T-helper 2 cell (primary cell): ENCODE measurements around the gene HIP1R.

Experiments used
- DNase-seq, 5 experiments: peaks; one replicate each; pipeline versions ENCODE4 v3.0.0 to v3.0.0-alpha.2; 2012 to 2022

Gene HIP1R

DNA sequence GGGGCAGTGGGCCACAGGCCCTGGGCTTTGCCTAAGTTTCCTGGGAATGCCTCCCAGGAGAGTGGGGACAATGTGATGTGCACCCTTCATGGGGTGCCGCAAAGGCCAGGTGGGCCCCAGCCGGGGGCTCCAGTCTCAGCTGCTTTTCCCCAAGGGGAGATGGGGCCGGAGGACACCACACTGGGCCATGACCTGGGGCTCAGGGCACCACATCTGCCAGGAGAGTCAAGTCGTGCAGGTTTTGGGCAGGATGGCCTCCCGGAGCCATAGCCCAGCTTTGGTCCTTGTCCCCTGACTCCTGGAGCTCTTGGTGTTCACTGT lies 12.2 kb downstream of the HIP1R start:
- DNase-seq = no peak

DNA sequence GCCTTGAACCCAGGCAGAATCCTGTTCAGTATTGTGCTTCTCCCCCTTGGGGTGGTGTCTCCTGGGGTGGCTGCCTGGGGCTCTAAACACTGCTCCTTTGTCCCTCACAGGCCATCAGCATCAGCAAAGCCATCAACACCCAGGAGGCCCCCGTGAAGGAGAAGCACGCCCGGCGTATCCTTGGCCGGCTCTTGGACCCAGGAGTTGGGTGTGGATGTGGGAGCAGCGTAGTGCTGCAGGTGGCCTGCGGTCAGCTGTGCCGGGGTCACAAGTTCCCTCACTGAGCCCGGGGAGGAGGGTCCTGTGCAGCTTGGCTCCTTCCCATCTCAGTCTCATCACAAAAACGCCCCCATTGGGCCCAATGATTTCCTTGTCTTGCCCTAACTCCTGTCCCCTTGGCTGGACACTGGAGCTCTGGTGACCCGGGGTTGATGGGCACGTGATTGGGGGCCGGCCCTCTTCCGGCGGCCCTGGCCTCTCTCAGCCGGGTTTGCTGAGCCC lies 12.7 kb downstream of the HIP1R start:
- no peak for DNase-seq

DNA sequence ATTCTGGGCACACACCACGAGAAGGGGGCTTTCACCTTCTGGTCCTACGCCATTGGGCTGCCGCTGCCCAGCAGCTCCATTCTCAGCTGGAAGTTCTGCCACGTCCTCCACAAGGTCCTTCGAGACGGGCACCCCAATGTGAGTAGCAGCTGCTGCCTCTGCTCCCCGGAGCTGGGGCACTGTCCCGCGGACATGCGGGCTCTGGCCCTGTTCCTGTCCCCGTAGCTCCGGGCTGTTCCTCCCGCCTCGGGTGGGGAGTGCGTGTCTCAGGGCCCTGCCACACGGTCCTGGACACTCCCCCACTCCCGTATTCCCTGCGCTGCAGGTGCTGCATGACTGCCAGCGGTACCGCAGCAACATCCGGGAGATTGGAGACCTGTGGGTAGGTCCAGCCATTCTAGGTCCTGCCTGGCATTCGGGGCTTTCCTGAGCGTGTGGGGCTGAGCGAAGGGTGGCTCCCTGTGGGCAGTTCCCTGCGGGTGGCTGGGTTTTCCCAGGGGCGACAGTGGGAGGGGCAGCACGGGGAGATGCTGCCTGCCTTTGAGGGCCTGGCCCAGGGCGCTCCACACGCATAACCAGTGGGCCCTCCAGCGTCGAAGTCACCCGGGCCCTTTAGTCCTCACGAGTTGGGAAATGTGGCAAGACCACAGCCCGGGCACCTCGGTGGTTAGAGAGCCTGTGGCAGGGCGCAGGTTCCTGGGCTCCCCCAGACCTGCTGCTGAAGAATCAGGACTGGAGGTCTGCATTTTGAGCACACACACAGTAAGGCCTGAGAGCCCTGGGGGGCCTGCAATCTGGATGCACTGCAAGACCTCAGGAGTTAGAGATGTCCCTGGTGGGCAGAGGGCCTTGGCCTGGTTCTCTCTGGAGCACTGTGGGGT lies 13.5 kb downstream of the HIP1R start:
- DNase-seq = no peak

DNA sequence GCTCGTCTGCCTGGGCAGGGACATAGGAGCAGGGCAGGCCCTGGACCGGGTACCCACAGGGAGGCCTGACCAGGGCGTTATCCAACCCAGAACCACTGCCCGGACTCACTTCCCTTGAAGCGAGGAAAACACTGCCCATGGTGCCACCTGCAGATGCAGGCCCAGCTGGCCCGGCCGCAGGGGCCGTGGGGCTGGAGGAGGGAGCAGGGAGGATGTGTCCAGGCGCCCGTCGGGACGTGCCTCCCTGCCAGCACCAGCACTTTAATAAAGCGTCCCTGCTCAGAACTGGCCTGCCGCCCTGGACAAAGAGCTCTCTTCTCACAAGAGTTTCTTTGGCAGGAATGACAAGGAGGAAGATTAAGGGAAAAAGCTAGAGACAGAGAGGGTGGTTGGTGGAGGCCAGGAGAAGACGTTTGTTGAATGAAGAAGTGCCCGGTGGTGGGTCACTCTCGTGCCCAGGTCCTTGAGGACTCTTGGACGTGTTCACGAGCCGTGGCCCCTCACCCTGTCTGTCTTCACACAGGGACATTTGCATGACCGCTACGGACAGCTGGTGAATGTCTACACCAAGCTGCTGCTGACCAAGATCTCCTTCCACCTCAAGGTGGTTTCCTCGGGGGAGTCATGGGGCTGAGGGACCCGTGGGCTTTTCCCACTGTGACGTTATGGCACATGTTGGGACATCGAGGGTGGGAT lies 14.2 kb downstream of the HIP1R start:
- DNase-seq = no peak

DNA sequence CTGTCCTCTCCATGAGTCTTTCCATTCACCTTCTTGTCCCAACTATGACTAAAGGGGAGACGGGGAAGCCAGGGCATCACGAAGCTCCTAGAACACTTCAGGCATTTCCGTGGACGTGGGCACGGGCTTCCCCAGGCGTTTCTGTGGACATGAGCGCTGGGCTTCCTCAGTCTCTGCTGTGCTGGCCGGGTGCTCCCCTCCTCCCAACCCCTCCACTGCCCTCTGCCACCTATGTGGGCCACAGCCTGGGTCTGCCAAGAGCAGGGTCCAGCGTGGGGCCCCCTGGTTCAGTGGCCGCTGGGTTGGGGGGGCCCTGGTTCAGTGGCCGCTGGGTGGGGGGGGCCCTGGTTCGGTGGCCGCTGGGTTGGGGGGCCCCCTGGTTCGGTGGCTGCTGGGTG lies 14.8 kb downstream of the HIP1R start:
- DNase-seq = no peak

DNA sequence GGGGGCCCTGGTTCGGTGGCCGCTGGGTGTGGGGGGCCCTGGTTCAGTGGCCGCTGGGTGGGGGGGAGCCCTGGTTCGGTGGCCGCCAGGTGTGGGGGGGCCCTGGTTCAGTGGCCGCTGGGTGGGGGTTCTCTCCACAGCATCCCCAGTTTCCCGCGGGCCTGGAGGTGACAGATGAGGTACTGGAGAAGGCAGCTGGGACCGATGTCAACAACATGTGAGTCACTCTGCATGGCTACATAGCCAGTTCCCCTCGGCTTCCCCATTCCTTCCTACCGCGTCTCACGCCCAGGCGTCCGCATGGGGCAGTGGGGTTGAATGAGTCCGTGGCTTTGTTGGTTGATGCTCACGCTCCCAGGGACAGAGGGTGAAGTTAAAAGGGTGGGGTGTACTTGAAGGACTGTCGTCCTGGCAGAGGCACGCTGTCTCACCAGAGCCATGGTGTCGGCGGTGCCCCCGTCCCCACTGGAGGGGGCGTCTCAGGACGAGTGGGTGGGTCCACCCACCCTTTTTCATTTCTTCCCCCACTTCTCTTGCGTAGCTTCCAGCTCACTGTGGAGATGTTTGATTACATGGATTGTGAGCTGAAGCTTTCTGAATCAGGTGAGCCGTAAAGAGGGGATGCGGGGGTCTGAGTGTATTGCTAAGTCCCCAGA lies 15.6 kb downstream of the HIP1R start:
- DNase-seq = no peak

DNA sequence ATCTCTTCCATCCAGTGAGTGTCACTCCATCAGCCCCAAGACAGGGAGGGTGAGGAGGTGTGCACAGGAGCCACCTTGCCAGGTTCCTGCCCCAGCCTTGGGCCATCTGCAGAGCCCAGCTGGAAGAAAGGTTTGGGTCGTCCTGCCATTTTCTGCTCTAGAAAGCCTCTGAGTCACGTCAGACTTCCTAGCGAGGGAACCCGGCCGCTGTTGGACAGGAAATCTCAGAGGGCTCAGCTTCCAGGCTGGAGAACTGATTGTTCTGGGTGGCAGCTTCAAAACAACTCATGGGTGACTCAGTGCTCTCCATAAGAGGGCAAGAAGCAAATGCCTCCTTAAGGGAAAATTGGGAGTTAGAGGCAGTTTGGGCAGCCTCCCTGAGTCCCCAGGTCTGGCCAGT lies 16.6 kb downstream of the HIP1R start:
- DNase-seq = no peak

DNA sequence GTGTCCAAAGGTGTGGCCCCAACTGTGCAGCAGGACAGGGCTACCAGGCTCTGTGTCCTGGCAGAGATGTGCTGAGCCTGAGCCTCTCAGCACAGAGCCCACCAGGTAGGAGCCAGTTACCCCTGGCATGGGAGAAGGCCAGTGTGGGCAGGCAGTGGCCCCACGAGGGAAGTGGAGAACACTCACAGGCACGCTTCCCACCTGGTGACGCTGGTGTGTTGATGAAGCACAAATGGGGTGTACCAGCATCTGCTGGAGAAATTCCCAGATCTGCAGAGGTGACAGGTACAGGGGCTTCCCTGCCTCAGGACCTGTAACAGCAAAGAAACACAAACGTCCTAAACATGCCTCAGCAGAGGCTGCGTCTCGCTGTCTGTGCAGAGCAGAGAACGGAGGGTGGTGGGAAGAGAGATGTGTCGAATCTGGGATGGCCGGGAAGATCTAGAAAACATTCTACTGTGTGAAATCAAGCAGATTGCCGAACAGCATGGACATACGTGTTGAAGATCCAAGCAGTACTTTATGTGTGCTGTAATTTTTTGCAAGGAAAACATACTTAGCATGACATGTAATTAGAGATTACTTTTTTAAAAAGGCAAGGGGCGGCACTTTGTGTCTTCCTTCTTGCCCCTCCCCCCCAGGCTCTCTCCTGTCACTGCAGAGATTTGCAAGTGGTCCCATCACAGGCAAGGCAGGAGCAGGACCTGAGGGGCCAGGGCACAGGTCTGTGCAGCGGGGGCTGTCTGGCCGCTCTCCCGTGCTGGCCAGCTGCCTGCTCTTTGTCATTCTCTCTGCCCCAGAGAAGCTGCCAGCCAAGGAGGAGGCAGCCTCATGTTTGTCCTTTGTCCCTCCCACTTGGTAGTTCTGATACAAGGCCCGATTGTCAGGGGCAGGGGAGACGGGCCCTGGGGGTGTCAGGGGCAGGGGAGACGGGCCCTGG lies 17.3 kb downstream of the HIP1R start:
- no peak for DNase-seq

DNA sequence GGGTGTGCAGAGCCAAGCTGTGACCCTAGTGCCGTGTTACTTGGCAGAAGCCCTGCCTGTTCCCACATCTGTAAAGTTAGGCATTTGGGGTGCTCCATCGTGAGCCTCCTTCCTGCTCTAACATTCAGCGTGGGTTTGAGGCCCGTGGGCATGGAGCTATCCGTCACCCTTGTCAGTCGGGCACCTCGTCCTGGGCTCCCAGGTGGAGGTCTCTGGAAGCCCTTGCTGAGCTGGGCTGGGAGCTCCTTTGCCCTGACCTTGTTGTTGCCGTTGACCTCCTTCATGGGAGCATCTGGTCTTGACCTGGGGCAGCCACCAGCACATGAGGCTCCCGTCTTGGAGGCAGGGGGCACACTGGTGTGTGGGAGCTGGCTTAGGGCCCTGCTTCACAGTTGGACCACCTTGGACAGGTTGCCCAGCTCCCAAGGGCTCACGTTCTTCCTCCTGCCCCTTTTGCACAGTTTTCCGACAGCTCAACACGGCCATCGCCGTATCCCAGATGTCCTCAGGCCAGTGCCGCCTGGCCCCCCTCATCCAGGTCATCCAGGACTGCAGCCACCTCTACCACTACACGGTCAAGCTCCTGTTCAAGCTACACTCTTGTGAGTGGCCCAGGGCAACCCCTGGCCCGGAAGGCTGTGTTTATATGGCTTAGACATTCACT lies 18.5 kb downstream of the HIP1R start:
- DNase-seq = no peak

DNA sequence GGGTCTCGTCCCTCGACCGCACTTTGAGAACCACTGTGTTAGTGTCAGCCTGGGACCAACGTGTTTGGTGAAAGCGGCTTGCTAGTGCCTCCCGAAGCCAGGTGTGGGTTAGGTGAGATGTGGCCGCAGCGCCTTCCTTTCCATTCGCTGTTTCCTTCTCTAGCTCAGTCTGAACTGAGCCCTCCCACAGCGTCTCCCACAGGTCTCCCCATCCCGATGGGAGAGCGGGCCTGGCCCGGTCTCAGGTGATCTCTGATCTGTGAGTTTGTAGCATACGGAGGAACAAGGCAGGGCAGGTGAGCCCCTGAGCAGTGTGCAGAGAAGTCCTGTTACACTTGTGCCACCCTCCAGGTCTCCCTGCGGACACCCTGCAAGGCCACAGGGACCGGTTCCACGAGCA lies 19.3 kb downstream of the HIP1R start:
- no peak for DNase-seq

DNA sequence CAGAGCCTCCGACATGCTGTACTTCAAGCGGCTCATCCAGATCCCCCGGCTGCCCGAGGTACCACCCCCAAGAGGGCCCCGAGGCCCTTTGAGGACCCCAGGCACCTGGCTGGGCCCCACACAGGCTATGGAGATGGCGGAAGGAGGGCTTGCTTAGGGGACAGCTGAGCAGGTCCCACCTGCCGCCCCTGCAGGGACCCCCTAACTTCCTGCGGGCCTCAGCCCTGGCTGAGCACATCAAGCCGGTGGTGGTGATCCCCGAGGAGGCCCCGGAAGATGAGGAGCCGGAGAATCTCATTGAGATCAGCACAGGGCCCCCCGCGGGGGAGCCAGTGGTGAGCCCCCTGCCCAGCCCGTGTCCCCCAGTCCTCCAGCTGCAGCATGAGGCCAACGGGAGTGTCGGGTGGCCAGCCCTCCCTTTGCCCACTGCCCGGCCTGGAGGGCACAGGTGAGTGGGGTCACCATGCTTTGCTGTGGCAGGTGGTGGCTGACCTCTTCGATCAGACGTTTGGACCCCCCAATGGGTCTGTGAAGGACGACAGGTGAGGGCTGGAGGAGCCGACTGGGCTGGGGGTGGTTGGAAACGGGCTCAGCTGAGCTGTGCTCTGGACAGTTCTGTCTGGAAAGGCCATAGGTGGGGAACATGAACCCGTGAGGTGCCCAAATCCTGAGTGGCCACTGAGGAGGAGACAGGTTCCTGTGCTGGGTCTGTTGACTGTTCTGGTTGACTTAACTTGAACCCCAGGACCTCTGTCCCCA lies 20.0 kb downstream of the HIP1R start:
- DNase-seq = no peak

DNA sequence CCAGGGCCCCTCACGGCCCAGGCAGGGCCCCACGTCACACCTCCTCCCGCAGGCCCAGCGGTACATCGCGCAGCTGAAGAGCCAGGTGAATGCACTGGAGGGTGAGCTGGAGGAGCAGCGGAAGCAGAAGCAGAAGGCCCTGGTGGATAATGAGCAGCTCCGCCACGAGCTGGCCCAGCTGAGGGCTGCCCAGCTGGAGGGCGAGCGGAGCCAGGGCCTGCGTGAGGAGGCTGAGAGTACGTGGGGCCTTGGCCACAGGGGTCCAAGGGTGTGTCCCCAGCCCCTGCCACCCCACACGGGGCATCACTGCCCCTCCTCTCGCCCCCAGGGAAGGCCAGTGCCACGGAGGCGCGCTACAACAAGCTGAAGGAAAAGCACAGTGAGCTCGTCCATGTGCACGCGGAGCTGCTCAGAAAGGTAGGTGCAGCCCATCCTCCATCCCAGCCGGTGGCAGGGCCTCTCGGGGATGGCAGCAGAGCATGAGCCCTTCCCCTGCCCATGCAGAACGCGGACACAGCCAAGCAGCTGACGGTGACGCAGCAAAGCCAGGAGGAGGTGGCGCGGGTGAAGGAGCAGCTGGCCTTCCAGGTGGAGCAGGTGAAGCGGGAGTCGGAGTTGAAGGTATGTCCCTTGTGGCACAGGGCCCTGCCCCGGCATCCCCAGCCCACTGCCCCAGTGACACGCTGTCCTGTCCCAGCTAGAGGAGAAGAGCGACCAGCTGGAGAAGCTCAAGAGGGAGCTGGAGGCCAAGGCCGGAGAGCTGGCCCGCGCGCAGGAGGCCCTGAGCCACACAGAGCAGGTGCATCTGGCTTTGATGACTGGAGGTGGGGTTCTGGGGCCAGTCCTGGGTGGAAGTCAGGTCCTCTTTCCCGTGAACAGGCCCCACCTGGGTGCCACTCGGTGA lies 20.9 kb downstream of the HIP1R start:
- DNase-seq = no peak

DNA sequence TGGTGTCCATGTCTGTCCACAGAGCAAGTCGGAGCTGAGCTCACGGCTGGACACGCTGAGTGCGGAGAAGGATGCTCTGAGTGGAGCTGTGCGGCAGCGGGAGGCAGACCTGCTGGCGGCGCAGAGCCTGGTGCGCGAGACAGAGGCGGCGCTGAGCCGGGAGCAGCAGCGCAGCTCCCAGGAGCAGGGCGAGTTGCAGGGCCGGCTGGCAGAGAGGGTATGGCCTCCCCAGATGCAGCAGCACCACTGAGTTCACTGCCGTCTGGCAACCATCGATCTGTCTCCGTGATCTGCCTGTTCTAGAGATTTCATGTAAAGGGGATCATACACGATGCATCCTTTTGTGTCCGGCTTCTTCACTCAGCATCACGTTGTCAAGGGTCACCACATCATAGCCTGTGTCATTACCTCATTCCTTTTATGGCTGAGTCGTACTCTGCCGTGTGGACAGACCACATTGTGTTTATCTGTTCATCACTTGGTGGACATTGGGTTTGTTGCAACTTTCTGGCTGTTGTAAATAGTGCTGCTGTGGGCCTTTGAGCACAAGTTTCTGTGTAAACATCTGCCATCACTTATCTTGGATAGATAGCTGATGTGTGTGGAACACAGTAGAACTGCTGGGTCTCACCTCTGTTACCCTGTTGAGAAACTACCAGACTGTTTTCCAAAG lies 21.9 kb downstream of the HIP1R start:
- DNase-seq = no peak

DNA sequence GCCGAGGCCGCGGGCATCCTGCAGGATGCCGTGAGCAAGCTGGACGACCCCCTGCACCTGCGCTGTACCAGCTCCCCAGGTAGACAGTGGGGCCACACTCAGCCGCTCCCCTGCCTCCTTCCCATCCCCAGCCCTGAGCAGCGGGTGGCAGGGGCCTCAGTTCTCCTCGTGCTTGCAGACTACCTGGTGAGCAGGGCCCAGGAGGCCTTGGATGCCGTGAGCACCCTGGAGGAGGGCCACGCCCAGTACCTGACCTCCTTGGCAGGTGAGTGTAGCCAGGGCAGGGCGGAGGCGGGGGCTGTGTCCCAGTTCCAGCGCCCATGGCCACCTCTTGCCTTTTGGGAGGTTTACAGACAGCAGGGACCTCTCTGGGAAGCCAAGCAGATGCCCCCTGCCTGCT lies 22.9 kb downstream of the HIP1R start:
- DNase-seq = no peak

DNA sequence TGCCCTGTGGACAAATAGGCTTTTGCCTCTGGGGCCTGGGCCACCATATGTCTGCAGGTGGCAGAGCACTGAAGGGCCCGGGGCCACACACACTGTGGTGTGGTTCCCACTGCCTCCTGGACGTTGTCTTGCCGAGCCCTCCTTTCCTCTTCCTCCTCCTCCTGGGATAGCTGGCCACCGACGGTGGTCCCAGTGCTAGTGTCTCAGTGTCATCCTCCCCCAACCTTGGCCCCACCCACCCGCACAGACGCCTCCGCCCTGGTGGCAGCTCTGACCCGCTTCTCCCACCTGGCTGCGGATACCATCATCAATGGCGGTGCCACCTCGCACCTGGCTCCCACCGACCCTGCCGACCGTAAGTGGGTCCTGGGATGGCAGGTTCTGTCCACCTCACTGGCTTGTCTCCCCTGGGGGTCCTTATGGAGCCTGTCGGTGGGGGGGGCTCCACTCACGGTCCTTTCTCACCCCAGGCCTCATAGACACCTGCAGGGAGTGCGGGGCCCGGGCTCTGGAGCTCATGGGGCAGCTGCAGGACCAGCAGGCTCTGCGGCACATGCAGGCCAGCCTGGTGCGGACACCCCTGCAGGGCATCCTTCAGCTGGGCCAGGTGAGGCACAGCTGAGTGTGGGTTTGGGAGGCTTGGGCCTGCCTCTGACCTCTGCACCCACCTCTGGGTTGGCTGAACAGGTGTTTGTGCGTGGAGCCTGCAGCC lies 23.5 kb downstream of the HIP1R start:
- no peak for DNase-seq

DNA sequence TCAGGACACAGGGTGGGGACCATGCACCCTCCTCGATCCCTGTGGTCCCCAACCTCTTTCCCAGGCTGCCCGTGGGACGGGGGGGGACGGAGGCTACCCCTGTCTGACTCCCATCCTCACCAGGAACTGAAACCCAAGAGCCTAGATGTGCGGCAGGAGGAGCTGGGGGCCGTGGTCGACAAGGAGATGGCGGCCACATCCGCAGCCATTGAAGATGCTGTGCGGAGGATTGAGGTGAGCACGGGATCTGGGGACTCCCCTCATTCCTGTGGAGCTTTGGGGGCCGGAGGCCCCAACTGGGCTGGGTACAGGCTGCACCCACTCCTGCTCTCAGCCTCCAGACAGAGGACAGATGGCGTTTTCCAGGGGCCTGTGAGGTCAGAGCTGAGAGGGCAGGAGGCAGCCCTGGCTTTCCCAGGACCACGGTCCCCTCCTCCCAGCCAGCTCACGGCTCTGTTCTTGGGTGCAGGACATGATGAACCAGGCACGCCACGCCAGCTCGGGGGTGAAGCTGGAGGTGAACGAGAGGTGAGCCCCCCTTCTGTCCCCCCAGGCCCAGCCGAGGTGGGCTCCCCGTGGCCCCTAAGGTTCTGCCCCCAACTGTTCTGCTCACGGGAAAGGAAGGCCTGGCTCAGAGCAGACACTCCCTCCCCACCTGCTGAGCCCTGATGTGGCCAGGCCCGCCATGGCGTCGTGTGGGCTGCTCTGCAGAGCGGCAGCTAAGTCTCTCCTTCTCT lies 24.2 kb downstream of the HIP1R start:
- no peak for DNase-seq

DNA sequence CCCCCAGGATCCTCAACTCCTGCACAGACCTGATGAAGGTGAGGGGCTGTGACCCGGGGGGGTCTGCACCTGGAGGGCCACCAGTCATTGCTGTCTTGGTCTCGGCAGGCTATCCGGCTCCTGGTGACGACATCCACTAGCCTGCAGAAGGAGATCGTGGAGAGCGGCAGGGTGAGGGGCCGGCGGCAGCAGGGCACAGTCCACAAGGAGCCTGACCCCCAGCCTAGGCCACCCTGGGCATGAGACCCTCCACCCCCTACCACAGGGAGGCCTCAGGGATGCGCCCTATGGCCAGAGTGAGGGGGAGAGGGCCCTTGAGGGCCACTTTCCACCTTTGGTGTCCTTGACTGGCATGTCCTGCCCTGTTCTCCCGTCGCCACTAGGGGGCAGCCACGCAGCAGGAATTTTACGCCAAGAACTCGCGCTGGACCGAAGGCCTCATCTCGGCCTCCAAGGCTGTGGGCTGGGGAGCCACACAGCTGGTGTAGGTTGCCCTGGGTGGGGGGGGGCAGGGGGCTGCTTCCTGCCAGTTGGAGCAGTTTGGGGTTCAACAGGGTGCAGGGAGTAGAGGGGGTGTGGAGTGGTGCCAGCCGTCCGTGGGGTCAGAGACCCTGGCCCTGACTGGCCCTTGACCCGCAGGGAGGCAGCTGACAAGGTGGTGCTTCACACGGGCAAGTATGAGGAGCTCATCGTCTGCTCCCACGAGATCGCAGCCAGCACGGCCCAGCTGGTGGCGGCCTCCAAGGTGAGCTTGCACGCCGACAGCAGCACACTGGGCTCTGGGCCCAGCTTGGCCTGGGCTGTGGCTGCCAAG lies 25.0 kb downstream of the HIP1R start:
- DNase-seq = peak; percentile 52 to 76 (median 68)
